GM13977 (cell line): ENCODE measurements around the gene IRF2BP1.

Source experiments
- DNase-seq: peaks from one replicate; pipeline ENCODE4 v3.0.0; 2012; ENCODE audit warnings: low spot score
- in situ Hi-C: fragments of 300-500 bp; cut with MboI; formaldehyde crosslinking; loops from one replicate; pipeline ENCODE4 v1.12.0; 2022; ENCODE audit warnings: low sequenced_read_pairs, low pct_unique_long_range_greater_than_20kb, mixed read lengths, inconsistent platforms; ENCODE audit not compliant: unreplicated experiment
- TF ChIP-seq, protein P1 (sequence below): IDR thresholded peaks from 2 replicates; pipeline ENCODE4 v1.5.1; 2012; ENCODE audit warnings: mild to moderate bottlenecking, control low read depth; ENCODE audit not compliant: insufficient read depth; ENCODE audit errors: extremely low read depth, missing control alignments

Gene IRF2BP1

DNA sequence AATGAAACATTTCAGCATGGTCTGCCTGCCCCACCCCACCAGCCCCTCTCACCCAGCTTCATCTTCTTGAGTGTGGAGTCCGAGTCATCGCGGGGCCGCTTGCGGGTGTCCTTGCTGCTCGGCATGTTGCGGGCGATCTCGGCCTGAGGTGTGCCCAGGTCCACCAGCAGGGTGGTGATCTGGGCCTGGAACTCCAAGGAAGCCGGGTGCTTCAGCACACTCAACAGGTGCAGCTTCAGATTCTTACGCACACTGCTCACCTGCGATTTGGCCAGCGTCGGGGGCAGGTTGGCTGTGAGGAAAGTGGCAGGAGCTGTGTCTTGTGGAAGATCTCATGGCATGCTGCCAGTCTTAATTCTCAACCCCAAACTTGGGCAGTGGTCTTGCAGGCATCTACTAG, 43.7 kb downstream of the IRF2BP1 start:
- TF ChIP-seq, protein P1, sequence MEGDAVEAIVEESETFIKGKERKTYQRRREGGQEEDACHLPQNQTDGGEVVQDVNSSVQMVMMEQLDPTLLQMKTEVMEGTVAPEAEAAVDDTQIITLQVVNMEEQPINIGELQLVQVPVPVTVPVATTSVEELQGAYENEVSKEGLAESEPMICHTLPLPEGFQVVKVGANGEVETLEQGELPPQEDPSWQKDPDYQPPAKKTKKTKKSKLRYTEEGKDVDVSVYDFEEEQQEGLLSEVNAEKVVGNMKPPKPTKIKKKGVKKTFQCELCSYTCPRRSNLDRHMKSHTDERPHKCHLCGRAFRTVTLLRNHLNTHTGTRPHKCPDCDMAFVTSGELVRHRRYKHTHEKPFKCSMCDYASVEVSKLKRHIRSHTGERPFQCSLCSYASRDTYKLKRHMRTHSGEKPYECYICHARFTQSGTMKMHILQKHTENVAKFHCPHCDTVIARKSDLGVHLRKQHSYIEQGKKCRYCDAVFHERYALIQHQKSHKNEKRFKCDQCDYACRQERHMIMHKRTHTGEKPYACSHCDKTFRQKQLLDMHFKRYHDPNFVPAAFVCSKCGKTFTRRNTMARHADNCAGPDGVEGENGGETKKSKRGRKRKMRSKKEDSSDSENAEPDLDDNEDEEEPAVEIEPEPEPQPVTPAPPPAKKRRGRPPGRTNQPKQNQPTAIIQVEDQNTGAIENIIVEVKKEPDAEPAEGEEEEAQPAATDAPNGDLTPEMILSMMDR, result no peak
- no peak for DNase-seq
- in situ Hi-C loops, result no loop called here

DNA sequence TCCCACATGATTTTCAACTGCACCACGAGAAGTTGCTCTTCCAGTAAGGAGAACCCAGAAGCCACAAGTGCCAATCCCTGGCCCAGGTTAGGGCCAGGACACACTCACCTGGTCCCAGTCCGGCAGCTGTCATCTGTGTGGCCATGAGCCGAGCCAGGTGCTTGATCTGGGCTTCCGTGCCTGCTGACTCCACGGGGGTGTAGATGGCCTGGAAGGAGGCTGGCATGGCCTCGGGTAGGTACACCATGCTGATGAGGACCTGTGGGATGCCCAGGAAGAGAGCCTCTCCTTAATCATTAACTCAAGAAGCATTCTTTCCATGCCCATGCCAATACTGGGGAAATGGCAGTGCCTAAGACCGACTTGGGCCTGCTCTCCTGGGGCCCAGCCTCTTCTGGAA, 51.0 kb downstream of the IRF2BP1 start:
- in situ Hi-C loops, result no loop called here
- TF ChIP-seq, protein P1, result no peak
- DNase-seq, result no peak
